Astrocyte (in vitro differentiated cells and primary cell): Measurements from ENCODE around the gene TBX4. TPM values are rescaled to one million over a fixed set of nuclear protein-coding genes. Genes with fewer than 3 reads are reported as not detected.
A peak's percentile ranks its signal among the peaks of the same experiment; 100 is the strongest.

ENCODE experiments used
- DNase-seq: peaks from one replicate; pipeline ENCODE4 v3.0.0-alpha.2; 2010; ENCODE audit warnings: low read depth
- FAIRE-seq: peaks from 2 replicates; lab custom pipeline; 2011; peaks lifted over from hg19 to GRCh38; lab: Jason Lieb, UNC
- H2AFZ ChIP-seq: 2 replicates; pipeline ENCODE4 v1.6.0; 2012; ENCODE audit warnings: low read depth, low read length, inconsistent platforms
- H3K27ac ChIP-seq: 2 replicates; pipeline ENCODE4 v1.5.1; 2011; ENCODE audit warnings: low read depth, low read length, inconsistent platforms
- H3K27me3 ChIP-seq: 2 replicates; pipeline ENCODE4 v1.6.0; 2011; ENCODE audit warnings: low read length, inconsistent platforms; ENCODE audit not compliant: insufficient read depth
- H3K36me3 ChIP-seq: 2 replicates; pipeline ENCODE4 v1.5.1; 2011; ENCODE audit warnings: low read length, inconsistent platforms; ENCODE audit not compliant: insufficient read depth
- H3K4me1 ChIP-seq: 2 replicates; pipeline ENCODE4 v1.5.1; 2011; ENCODE audit warnings: low read length, inconsistent platforms; ENCODE audit not compliant: insufficient read depth
- H3K4me2 ChIP-seq: 2 replicates; pipeline ENCODE4 v1.6.0; 2012; ENCODE audit warnings: low read length, inconsistent platforms
- H3K4me3 ChIP-seq: 2 replicates; pipeline ENCODE4 v1.5.1; 2011; ENCODE audit warnings: low read depth, mild to moderate bottlenecking, low read length, inconsistent platforms; ENCODE audit not compliant: insufficient read depth
- H3K79me2 ChIP-seq: 2 replicates; pipeline ENCODE4 v1.6.0; 2012; ENCODE audit warnings: mild to moderate bottlenecking, low read length, inconsistent platforms; ENCODE audit not compliant: insufficient read depth
- H3K9ac ChIP-seq: 2 replicates; pipeline ENCODE4 v1.6.0; 2012; ENCODE audit warnings: mild to moderate bottlenecking, low read length, inconsistent platforms
- H3K9me3 ChIP-seq: 2 replicates; pipeline ENCODE4 v1.5.1; 2012; ENCODE audit warnings: low read depth, mild to moderate bottlenecking, low read length, inconsistent platforms; ENCODE audit not compliant: insufficient read depth
- H4K20me1 ChIP-seq: 2 replicates; pipeline ENCODE4 v1.6.0; 2012; ENCODE audit warnings: low read length, inconsistent platforms; ENCODE audit not compliant: insufficient read depth
- H3K27ac Mint-ChIP-seq: one replicate; pipeline ENCODE4 v1.8.0; 2021; ENCODE audit warnings: mild to moderate bottlenecking, mixed read lengths; ENCODE audit not compliant: unreplicated experiment
- H3K27me3 Mint-ChIP-seq: one replicate; pipeline ENCODE4 v1.8.0; 2021; ENCODE audit warnings: low read depth, mixed read lengths; ENCODE audit not compliant: unreplicated experiment
- H3K36me3 Mint-ChIP-seq: one replicate; pipeline ENCODE4 v1.8.0; 2021; ENCODE audit warnings: low read depth, mixed read lengths; ENCODE audit not compliant: unreplicated experiment
- H3K4me1 Mint-ChIP-seq: one replicate; pipeline ENCODE4 v1.8.0; 2021; ENCODE audit warnings: low read depth, mixed read lengths; ENCODE audit not compliant: unreplicated experiment
- H3K4me3 Mint-ChIP-seq: one replicate; pipeline ENCODE4 v1.8.0; 2021; ENCODE audit warnings: mild to moderate bottlenecking, moderate library complexity, mixed read lengths; ENCODE audit not compliant: unreplicated experiment
- H3K9me3 Mint-ChIP-seq: one replicate; pipeline ENCODE4 v1.8.0; 2021; ENCODE audit warnings: mild to moderate bottlenecking, mixed read lengths; ENCODE audit not compliant: unreplicated experiment
- EZH2 ChIP-seq: IDR thresholded peaks from 2 replicates; pipeline ENCODE4 v1.6.1; 2012; ENCODE audit warnings: mild to moderate bottlenecking, low read length, inconsistent platforms; ENCODE audit not compliant: insufficient read depth
- total RNA-seq: library from RNA; stranded (reverse); gene quantifications from 2 replicates; pipeline ENCODE4 v1.2.1, GENCODE V29; 2021
- TF ChIP-seq, protein P1 (sequence below): IDR thresholded peaks from 2 replicates; pipeline ENCODE4 v1.5.1; 2011; ENCODE audit warnings: low read depth, mild to moderate bottlenecking, inconsistent platforms, low read length, moderate library complexity; ENCODE audit not compliant: insufficient read depth

Gene TBX4
- total RNA-seq, 1 donor from 2014 or later: 0.14 TPM

DNA sequence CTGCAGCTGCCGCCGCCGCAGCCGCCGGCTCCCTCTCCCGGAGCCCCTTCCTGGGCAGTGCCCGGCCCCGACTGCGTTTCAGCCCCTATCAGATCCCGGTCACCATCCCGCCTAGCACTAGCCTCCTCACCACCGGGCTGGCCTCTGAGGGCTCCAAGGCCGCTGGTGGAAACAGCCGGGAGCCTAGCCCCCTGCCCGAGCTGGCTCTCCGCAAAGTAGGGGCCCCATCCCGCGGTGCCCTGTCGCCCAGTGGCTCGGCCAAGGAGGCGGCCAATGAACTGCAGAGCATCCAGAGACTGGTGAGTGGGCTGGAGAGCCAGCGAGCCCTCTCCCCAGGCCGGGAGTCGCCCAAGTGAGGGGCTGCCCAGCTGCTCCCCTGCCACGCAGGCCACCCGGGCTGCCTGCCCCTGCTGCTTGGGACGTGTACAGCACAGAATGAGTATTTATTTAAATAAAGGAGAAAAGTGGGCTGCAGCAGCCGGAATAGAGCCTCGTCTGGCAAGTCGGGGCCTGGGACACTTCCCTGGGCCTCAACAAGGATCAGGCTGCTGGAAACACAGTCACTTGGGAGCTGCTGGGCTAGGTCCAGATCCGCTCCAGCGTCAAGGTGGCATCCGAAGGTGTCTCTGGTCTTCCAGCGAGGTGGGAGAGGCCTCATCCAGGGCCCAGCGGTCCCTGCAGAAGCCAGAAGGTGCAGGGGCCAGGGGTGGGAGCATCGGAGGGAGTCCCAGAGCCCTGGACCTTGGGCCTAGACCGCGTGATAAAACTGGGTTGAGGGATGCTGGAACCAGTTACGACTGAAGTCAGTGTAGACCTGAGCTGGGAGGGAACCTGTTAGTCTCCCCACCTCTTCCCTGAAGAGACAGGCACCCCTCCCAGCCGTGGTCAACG lies 43.8 kb upstream of the TBX4 start:
- Histone ChIP-seq H3K4me2 (peak overlapping the region; percentile 88), H3K27me3 (peaks cover 18% of the 10 kb centered on the region), H3K4me3 (no peak overlapping the region), H3K27ac (no peak overlapping the region), H3K36me3 (no peaks in the 10 kb centered on the region), H3K9ac (no peak overlapping the region), H2AFZ (no peak overlapping the region), H3K79me2 (peaks cover 41% of the 10 kb centered on the region), H4K20me1 (peaks cover 27% of the 10 kb centered on the region), H3K9me3 (no peaks in the 10 kb centered on the region), H3K4me1 (peaks cover 37% of the 10 kb centered on the region)
- H3K4me3 Mint-ChIP-seq: peak overlapping the region; percentile 73
- TF ChIP-seq, protein P1, sequence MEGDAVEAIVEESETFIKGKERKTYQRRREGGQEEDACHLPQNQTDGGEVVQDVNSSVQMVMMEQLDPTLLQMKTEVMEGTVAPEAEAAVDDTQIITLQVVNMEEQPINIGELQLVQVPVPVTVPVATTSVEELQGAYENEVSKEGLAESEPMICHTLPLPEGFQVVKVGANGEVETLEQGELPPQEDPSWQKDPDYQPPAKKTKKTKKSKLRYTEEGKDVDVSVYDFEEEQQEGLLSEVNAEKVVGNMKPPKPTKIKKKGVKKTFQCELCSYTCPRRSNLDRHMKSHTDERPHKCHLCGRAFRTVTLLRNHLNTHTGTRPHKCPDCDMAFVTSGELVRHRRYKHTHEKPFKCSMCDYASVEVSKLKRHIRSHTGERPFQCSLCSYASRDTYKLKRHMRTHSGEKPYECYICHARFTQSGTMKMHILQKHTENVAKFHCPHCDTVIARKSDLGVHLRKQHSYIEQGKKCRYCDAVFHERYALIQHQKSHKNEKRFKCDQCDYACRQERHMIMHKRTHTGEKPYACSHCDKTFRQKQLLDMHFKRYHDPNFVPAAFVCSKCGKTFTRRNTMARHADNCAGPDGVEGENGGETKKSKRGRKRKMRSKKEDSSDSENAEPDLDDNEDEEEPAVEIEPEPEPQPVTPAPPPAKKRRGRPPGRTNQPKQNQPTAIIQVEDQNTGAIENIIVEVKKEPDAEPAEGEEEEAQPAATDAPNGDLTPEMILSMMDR: no peak
- TF ChIP-seq EZH2: no peak
- H3K9me3 Mint-ChIP-seq: peaks cover 3% of the 10 kb centered on the region
- no peaks in the 10 kb centered on the region for H3K4me1 Mint-ChIP-seq
- no peak for DNase-seq
- no peak overlapping the region for H3K27ac Mint-ChIP-seq
- H3K36me3 Mint-ChIP-seq: peaks cover 2% of the 10 kb centered on the region
- FAIRE-seq: no peak
- peaks cover 50% of the 10 kb centered on the region for H3K27me3 Mint-ChIP-seq

DNA sequence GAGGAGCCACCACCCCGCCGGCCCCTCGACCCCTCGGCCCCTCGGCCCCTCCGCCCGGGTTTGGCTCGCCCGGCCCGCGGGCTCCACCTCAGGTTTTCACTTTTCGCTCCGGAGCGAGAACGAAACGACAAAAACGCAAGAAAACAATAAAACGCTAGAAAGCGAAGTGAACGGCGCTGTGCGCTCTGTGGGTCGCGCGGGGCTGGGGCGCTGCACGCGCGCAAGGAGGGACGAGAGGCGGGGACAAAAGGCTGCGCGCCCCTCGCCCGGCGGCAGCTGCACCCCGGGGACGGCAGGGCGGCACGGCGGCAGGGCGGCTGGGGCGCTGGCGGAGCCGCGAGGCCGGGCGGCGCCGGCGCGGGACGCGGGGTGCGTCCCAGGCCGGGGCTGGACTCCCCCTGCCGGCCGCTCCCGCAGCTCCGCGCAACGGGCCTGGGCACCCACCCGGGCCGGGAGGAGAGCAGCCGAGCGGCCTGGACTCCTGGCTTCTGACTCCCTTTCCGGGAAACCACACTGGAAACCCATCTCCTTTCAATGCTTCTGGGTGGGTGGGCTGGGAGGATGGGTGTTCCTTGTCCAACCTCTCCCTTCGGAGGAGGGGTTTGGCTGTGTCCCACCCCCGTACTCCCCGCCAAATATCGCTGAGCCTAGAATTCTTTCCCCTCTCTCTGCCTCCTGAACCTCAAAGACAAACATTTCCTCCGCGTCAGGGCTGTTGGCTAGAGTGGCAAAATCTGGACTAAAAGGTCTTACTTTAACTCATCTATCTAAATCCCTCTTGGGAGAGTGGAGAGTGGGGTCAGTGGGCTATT lies 42.7 kb upstream of the TBX4 start:
- DNase-seq: peak; percentile 49
- no peak overlapping the region for H3K27ac Mint-ChIP-seq
- peaks cover 8% of the 10 kb centered on the region for H3K27me3 ChIP-seq

More for the DNA sequence above, 42.7 kb upstream of the TBX4 start:
- FAIRE-seq: no peak
- Histone ChIP-seq H2AFZ (peak overlapping the region; percentile 92), H3K4me2 (peak overlapping the region; percentile 88), H3K79me2 (peaks cover 30% of the 10 kb centered on the region), H3K9ac (peak overlapping the region; percentile 70), H3K36me3 (no peaks in the 10 kb centered on the region), H3K4me3 (peak overlapping the region; percentile 57), H4K20me1 (peaks cover 19% of the 10 kb centered on the region), H3K27ac (peak overlapping the region; percentile 33), H3K9me3 (no peaks in the 10 kb centered on the region), H3K4me1 (peaks cover 29% of the 10 kb centered on the region)
- peaks cover 2% of the 10 kb centered on the region for H3K36me3 Mint-ChIP-seq
- peaks cover 49% of the 10 kb centered on the region for H3K27me3 Mint-ChIP-seq
- H3K4me3 Mint-ChIP-seq: peak overlapping the region; percentile 73
- TF ChIP-seq, protein P1: peak; percentile 16
- TF ChIP-seq EZH2: no peak
- H3K9me3 Mint-ChIP-seq: no peaks in the 10 kb centered on the region
- H3K4me1 Mint-ChIP-seq: no peaks in the 10 kb centered on the region
